HFFc6 (cell line): ENCODE data around the gene IGF2BP3. TPM values are rescaled to one million over a fixed set of nuclear protein-coding genes. Genes with fewer than 3 reads are reported as not detected.

Experiments
- DNase-seq: peaks from one replicate; pipeline ENCODE4 v3.0.0-alpha.2; 2018
- H3K27ac Mint-ChIP-seq: 2 replicates; pipeline ENCODE4 v1.8.0; 2020; ENCODE audit warnings: mild to moderate bottlenecking, mixed read lengths
- H3K27me3 Mint-ChIP-seq: 2 replicates; pipeline ENCODE4 v1.8.0; 2021; ENCODE audit warnings: mild to moderate bottlenecking, moderate library complexity, mixed read lengths; ENCODE audit not compliant: insufficient read depth
- H3K36me3 Mint-ChIP-seq: 2 replicates; pipeline ENCODE4 v1.8.0; 2021; ENCODE audit warnings: low read depth, mixed read lengths
- H3K4me1 Mint-ChIP-seq: 2 replicates; pipeline ENCODE4 v1.8.0; 2020; ENCODE audit warnings: low read depth, mixed read lengths
- H3K4me3 Mint-ChIP-seq: 2 replicates; pipeline ENCODE4 v1.8.0; 2020; ENCODE audit warnings: mild to moderate bottlenecking, moderate library complexity, mixed read lengths
- H3K9me3 Mint-ChIP-seq: 2 replicates; pipeline ENCODE4 v1.8.0; 2020; ENCODE audit warnings: mild to moderate bottlenecking, mixed read lengths
- CTCF ChIP-seq: fragments of 200-600 bp; sonication (generic); IDR thresholded peaks from 2 replicates; pipeline ENCODE4 v1.5.0; 2021; ENCODE audit warnings: antibody characterized with exemption, mild to moderate bottlenecking
- total RNA-seq, 6 experiments: library from RNA; stranded (reverse); fragmentation: NEBNext Ultra II Directional; extraction: Animal tissue kit (Norgen Biotek cat#: 25700); gene quantifications; 2 replicates in 1 of 6; 3 replicates in 5 of 6; pipeline ENCODE4 v1.2.3, GENCODE V29; 2021

IGF2BP3 gene
- total RNA-seq, 6 experiments from 2014 or later, result 23.8 to 33.1 (median 31.0) TPM

- H3K4me3 Mint-ChIP-seq, result no peak overlapping the region
- H3K9me3 Mint-ChIP-seq, result no peaks in the 10 kb centered on the region
- no peaks in the 10 kb centered on the region for H3K36me3 Mint-ChIP-seq
- H3K27ac Mint-ChIP-seq, result no peak overlapping the region
- no peak for DNase-seq
- no peak for TF ChIP-seq CTCF
- H3K4me1 Mint-ChIP-seq, result peaks cover 35% of the 10 kb centered on the region
- no peaks in the 10 kb centered on the region for H3K27me3 Mint-ChIP-seq
Observed at GRCh38 chr7:23434147-23434917, 36.0 kb downstream of the IGF2BP3 start.

GRCh38 chr7:23431702-23432199 is 38.5 kb downstream of the IGF2BP3 start:
- H3K27ac Mint-ChIP-seq, result peak overlapping the region; percentile 59
- DNase-seq, result no peak
- peaks cover 48% of the 10 kb centered on the region for H3K4me1 Mint-ChIP-seq
- no peaks in the 10 kb centered on the region for H3K27me3 Mint-ChIP-seq
- no peaks in the 10 kb centered on the region for H3K9me3 Mint-ChIP-seq
- H3K36me3 Mint-ChIP-seq, result no peaks in the 10 kb centered on the region
- H3K4me3 Mint-ChIP-seq, result no peak overlapping the region
- no peak for TF ChIP-seq CTCF

- no peaks in the 10 kb centered on the region for H3K27me3 Mint-ChIP-seq
- DNase-seq, result no peak
- H3K36me3 Mint-ChIP-seq, result no peaks in the 10 kb centered on the region
- peaks cover 52% of the 10 kb centered on the region for H3K4me1 Mint-ChIP-seq
- H3K9me3 Mint-ChIP-seq, result no peaks in the 10 kb centered on the region
- TF ChIP-seq CTCF, result no peak
- peak overlapping the region; percentile 59 for H3K27ac Mint-ChIP-seq
- H3K4me3 Mint-ChIP-seq, result peak overlapping the region; percentile 70
Observed at GRCh38 chr7:23430893-23431259, 39.4 kb downstream of the IGF2BP3 start.

- Mint-ChIP-seq H3K27ac (no peak overlapping the region), H3K27me3 (no peaks in the 10 kb centered on the region), H3K4me3 (no peak overlapping the region), H3K36me3 (no peaks in the 10 kb centered on the region), H3K9me3 (no peaks in the 10 kb centered on the region), H3K4me1 (peaks cover 42% of the 10 kb centered on the region)
- DNase-seq, result no peak
- TF ChIP-seq CTCF, result no peak
Observed at GRCh38 chr7:23426876-23427275, 43.4 kb downstream of the IGF2BP3 start.

- no peaks in the 10 kb centered on the region for H3K36me3 Mint-ChIP-seq
- no peak overlapping the region for H3K4me3 Mint-ChIP-seq
- TF ChIP-seq CTCF, result no peak
- H3K27ac Mint-ChIP-seq, result no peak overlapping the region
- no peaks in the 10 kb centered on the region for H3K27me3 Mint-ChIP-seq
- peaks cover 25% of the 10 kb centered on the region for H3K4me1 Mint-ChIP-seq
- no peaks in the 10 kb centered on the region for H3K9me3 Mint-ChIP-seq
- no peak for DNase-seq
Observed at GRCh38 chr7:23422909-23423308, 47.4 kb downstream of the IGF2BP3 start.
